Measurements from ENCODE around the gene CDPF1. TPM values are rescaled to one million over a fixed set of nuclear protein-coding genes. Genes with fewer than 3 reads are reported as not detected.
"Not testable (repeated sequence)": the region's sequence is repeated elsewhere in the genome, so short reads cannot be mapped to it uniquely, and the experiment has no call there.

CDPF1 gene
- total RNA-seq, 1 donor from 2014 or later: 6.3 TPM

DNA sequence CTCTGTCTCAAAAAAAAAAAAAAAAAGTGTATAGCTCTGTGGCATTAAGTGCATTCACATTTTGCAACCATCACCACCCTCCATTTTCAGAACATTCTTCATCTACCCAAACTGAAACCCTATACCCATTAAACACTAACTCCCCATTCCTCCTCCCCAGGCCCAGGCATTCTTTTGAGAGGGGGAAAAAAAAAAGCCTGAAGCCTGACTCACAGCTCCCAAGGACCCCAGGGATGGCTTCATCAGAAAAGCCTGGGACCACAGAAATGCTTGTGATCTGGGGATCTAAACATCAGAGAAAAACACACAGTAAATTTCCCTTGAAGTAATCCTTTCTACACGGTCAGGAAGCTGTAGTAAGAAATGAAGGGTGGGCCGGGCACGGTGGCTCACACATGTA lies 35.9 kb upstream of the CDPF1 start:
- intact Hi-C loops (cut with micrococcal nuclease): no loop called here

DNA sequence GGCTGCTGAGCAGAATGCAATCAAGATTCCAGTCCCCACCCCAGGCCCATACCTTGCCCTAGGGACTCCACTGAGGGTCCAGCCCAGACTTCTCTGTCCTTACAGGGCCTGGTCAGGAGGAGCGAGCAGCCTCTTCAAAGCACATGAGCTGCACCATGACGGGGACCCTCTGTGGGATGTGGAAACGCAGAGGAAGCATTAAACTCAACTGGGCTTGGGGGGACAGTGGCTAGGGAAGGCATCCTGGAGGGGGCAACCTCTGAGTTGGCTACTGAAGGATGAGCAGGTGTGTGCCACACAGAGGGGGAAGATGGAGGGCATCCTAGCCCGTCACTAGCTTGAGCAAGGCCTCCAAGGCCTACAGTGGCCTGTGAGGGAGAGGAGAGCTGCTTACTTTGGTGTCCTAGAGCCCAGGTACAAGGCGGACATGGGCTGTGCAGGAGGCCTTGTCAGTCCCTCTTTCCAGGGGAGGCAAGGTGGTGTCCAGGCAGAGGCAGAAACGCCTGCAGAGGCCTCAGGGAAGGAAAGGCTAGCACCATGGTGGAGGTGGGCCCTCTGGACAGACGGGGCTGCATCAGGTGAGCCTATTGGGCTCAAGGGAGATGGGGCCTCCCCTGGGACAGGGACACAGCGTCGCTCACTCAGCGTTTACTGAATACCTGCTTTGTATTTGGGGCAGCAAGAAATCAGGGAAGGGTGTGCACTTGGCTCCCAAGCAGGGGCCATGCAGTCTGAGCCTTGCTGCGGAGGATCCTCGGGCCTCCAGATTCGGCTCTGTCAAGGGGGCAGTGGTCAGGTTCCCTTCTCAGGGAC lies 32.0 kb upstream of the CDPF1 start:
- intact Hi-C loops (cut with micrococcal nuclease): no loop called here

DNA sequence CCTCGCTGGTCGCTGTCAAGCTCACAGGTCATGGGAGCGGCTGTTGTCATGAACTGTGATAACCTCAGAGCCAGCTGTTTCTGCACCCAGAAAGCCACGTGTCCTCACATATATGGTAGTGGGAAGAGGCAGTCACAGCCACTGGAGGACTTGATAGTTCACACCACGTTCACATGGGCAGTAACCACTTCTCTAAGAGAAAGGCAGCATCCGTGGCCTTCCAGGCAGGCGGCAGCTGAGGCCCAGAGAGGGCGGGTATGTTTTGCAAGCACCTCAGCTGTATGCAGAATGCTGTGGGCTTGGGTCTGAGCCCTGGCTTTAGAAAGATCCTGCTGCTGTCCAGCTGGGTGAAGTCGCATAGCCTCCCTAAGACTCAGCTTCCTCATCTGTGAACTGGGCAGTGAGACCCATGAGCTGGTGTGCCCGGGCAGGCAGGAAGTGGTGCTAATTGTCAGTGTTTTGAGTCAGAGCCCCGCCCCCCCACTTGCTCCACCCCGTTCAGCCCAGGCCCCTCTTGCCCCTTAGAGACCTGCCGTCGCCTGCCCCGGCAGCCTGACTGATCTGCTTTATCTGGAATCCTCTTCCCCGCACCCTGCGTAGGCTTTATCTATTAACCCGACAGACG lies 31.0 kb upstream of the CDPF1 start:
- intact Hi-C loops (cut with micrococcal nuclease): no loop called here

DNA sequence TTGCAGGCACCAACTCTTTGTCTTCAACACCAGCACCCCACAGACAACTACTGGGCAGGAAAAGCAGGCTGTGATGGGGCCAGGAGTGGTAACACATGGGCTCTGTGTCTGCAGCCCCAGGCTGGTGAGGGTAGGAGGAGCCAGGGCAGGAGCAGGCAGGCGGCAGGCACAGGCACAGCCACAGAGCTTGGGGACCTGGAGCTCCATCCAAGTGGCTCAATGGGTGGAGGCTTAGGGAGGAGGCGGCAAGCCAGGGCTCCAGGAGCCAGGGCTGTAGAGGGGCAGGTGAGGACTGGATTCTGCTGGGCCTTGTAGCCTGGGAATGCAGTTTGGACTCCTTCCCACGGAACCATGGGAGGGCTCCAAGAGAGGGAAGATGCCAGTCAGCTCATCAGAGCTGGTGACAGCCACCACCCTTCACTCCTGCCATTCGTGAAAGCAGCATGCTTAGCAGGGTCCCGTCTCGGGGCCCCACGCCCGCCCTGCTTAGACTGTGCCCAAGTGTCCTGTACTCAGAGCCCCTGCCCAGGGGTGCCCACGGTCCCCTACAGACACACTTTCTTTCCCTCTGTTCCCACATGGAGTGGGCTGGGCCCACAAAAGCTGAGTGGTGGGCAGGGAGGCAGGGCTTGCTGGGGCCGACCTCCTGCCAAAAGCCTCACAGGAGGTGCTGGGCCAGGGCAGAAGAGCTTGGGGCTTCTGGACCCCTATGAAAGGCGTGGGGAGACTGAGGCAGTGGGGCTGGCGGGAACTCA lies 30.1 kb upstream of the CDPF1 start:
- intact Hi-C loops (cut with micrococcal nuclease): no loop called here

DNA sequence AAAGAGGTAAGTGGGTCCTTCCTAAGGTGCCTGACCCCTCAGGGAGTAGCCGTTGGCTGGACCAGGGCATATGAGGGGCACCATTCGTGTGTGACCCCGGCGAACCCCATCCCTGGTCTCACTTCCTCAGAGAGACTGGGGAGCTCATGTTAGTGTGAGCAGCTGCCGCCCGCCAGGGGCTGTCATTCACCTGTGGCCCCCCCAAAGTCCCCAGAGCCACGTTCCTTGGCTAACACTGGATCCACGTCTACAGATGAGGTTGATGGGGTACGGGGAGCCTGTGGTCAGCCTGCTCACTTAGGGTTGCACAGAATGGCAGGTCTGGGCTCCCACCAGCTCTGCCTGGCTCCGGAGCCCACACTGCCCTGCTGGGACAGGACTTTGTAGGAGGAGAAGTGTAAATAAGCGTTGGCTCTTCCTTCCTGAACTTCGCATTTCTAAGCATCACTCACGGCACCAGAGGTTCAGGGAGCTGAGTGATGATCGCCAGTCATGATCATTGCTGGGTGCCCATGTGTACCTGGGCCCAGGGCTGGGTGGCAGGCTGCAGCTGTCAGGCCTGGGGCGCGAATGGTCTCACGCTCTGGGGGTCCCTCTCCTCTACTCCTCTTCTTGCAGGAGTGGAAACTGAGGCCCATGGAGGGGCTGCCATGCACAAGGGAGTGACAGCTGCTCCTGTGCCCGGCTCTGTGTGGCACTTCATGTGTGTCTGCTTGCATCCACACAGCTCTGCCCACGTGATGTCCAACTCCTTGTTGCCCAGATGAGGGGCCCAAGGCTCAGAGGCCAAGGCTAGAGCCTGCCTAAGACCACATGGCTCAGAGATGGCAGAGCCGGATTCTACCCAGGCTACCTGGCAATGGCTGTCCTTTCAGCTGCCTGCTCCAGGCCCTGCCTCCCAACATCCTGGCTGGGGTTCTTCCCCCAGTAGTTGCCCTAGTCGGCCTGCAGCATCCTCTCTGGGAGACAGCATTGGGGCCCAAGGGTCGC lies 28.9 kb upstream of the CDPF1 start:
- intact Hi-C loops (cut with micrococcal nuclease): no loop called here

DNA sequence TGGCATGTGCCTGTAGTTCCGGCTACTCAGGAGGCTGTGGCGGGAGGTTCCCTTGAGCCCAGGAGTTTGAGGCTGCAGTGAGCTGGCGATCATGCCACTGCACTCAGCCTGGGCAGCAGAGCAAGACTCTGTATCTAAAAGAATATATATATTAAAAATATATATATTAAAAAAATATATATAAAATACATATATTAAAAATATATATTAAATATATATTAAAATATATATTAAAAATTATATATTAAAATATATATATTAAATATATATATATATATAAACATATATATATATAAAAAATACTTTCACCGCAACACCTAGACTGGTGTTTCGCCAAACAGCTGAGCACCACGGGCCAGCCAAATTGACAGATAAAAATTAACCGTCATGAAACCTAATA lies 26.5 kb upstream of the CDPF1 start:
- intact Hi-C loops (cut with micrococcal nuclease): no loop called here

DNA sequence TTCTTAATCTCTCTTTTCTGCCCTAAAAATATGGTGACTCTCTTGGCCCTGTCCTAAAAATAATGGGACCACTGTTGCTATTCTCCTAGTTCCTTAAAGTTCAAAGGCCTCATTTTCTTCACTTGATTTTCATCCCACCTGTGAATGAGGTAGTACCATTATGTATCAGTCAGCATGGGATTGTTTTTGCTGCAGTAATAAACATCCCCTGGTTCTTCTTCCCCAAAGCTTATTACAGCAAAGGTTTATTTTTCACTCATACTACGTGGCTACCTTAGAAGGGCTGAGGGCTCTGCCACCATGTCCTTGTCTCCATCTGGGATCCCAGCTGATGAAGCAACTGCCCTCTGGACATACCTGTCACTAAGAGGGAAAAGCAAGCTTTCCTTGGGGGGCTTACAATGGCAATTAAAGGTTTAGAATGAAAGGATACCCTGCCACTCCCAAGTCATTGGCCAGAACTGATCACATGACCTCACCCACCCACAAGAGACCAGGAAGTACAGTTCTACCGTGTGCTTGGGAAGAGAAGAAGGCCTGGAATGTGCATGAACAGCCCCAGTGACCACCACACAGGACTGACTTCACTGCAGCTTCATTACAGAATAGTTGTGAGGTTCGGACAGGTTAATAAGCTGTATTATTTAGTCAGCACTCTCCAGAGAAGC lies 25.5 kb upstream of the CDPF1 start:
- intact Hi-C loops (cut with micrococcal nuclease): no loop called here

DNA sequence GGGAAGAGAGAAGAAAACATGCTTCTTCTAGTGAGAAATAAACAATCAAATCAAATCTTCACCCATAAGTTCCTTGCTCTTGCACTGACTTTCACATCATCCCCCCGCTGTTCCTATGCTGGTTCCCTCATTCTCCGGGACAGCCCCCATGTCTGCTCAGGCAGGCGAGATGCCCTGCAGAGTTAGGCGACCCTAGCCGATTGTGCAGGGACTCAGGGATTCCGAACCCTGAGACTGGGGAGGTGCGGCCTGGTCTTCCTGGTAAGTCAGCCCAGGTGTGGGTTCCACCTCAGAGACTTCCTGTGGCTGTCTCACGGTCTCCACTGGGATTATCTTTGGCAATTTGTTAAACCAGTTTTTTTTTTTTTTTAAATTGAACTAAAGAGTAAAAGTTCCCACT lies 24.3 kb upstream of the CDPF1 start:
- intact Hi-C loops (cut with micrococcal nuclease): no loop called here

DNA sequence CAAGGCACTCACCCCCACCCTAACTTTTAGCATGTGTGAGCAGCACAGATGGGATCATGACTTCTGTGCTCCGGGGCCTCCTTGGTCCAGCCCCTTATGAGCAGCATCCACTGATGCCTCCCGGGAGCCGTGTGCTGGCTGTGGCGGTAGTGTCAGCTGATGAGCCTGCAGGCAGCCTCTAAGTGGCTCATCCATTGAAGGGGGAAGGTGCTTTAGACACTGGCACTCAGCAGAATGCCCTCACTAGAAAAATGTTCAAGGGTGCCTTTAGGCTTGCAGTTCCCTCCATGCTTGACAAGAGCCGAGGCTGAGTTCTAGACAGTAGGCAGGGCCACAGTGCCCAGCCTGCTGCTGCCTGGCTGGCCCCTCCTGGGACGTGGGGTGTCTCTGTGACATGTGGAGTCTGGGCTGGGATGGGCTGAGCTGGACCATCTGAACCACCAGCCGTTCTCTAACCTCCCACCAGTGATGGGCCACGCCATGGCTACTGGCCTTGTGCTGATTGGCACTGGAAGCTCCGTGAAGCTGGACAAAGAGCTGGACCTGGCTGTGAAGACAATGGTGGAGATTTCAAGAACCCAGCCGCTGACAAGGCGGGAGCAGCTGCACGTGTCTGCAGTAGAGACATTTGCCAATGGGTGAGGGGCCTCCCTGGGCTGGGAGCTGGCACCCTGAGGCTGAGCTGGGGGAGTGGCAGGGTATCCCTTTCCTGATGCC lies 23.5 kb upstream of the CDPF1 start:
- intact Hi-C loops (cut with micrococcal nuclease): no loop called here

DNA sequence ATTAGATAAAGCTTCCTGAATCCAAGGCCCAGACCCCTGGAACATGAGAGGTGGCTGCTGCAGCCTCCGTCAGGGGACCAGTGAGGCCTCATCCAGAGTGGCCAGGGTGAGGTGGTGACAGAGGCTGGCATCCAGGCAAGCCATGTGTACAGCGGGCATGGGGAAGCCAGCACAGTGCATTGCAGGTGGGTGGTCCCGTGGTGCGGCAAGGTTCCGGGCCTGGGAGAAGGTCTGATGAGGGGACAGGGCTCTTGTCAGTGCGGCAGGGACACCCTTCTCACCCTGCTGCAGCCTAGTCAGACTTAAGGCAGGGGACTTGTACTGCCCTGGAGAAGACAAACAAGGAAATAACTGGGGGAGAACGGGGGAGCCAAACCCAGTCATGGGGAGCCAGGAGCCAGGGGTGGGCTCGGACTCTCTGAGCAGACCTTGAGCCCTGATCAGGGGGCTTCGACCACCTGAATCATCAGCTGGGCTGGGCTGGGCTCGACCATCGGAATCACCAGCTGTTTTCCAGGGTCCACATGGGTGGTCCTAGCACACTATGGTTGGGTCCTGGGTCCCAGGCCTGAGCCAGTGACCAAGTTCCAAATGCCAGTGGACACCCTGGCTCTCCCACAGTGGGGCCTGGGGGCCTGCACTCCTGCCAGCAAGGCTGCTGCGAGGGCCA lies 22.8 kb upstream of the CDPF1 start:
- intact Hi-C loops (cut with micrococcal nuclease): no loop called here

DNA sequence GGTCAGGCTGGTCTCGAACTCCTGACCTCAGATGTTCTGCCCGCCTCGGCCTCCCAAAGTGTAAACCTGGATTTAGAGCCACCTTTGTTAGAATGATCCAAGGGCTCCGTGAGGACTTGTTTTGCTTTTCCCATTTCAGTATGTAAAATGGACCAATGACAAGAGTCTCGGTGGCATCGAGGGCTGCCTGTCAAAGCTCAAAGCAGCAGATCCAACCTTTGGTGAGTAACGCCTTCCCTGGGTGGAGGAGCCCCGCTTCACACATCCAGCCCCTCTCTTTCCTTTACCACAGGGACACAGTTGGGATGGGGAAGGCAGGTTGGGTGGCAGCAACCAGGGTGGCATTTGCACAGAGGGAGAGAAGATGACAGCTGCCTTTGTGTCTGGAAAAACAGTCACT lies 22.1 kb upstream of the CDPF1 start:
- intact Hi-C loops (cut with micrococcal nuclease): no loop called here

DNA sequence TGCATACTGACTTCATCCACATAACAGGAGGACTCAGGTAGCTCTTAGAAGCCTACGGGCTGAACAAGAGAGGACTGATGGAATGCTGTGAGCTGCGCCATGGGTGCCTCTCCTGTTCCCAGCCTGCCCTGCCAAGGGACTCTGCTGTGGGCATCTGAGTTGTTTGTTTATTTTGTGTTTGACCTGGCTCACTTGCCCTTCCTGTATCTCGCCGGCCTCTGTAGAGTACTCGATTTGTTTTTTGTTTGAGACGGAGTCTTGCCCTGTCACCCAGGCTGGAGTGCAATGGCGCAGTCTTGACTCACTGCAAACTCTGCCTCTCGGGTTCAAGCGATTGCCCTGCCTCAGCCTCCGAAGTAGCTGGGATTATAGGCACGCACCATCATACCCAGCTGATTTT lies 19.5 kb upstream of the CDPF1 start:
- intact Hi-C loops (cut with micrococcal nuclease): no loop called here

DNA sequence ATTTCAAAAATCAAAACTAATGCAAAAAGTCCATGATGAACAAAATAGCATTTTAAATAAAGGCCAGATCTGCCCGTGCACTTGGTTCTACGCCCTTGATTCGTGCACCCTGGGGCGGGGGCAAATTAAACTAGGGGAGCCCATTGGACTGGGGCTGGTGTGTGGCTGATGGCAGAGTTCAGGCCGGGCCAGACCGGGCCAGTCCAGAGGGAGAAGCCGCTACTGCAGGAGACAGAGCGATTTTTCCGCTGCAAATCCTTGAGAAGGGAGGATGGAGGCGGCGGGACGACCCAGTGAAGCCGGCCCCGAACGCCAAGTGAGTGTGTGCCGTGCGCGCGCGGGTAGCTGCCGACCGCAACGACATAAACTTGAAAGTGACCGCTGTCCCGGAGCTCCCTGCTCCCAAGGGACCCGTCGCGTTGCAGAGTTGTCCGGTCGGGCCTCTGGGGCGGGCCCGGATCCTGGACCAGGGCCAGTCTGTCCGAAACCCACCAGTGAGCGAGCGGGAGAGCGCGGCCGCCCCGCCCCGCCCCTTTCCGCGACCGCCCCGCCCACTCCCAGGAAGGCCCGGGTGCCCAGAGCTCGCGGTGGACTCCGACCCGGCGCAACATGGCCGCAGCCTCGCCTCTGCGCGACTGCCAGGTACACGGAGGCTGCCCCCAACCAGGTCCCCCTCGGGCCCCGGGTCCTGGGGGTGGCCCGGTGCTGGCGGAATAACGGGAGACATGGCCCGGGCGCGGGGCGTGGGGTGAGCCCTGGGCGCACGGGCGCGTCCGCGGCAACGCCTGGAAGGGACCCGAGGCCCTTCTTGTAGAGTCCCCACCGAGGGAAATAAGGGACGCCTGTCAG lies 17.6 kb upstream of the CDPF1 start, which contains the start of gene TTC38:
TTC38 (plus strand) TSS at position 578 of the 849 bp plus-strand sequence; CDS start at position 610, 32 bp downstream.
- intact Hi-C loops (cut with micrococcal nuclease): loop anchor here (1.0 to 2.0 kb wide), 2 partner anchors 17 to 29 kb away; partner anchors contain the start of genes CDPF1 and GTSE1

DNA sequence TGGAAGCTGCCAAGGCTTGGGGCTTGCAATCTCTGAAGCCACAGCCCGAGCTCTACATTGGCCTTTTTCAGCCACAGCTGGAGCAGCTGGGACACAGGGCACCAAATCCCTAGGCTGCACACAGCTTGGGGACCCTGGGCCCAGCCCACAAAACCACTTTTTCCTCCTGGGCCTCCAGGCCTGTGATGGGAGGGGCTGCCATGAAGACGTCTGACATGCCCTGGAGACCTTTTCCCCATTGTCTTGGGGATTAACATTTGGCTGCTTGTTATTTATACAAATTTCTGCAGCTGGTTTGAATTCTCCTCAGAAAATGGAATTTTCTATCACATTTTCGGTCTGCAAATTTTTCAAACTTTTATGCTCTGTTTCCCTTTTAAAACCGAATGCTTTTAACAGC lies 15.5 kb upstream of the CDPF1 start:
- intact Hi-C loops (cut with micrococcal nuclease): loop anchor here (2.0 kb wide), 1 partner anchor 15 kb away; the partner anchor contains the start of gene CDPF1

DNA sequence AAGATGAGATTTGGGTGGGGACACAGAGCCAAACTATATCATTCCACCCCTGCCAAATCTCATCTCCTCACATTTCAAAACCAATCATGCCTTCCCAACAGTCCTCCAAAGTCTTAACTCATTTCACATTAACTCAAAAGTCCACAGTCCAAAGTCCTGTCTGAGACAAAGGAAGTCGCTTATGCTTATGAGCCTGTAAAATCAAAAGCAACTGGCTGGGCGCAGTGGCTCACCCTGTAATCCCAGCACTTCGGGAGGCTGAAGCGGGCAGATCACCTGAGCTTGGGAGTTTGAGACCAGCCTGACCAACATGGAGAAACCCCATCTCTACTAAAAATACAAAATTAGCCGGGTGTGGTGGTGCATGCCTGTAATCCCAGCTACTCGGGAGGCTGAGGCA lies 14.4 kb upstream of the CDPF1 start:
- intact Hi-C loops (cut with micrococcal nuclease): not testable (repeated sequence)

DNA sequence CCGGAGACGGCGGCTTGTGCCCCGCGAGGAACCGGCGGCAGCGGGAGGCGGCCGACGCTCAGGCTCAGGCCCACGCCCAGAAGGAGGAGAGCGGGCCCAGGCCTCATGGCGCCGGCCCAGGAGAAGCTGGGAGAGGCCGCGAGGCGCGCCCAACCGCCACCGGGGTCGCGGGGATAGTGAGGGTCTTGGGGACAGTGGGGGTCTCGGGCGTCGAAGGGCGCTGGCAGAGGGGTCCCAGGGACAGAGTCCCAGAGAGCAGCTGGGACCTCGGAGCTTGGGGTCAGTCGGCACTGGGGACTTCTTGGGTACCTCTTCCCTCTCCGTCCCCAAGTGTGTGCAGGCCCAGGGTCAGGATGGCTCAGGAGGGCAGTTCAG lies 13.1 kb upstream of the CDPF1 start, which contains the start of gene PKDREJ:
PKDREJ (minus strand) TSS at position 128 of the 375 bp plus-strand sequence; CDS start at position 107, 21 bp downstream.
- intact Hi-C loops (cut with micrococcal nuclease): no loop called here

DNA sequence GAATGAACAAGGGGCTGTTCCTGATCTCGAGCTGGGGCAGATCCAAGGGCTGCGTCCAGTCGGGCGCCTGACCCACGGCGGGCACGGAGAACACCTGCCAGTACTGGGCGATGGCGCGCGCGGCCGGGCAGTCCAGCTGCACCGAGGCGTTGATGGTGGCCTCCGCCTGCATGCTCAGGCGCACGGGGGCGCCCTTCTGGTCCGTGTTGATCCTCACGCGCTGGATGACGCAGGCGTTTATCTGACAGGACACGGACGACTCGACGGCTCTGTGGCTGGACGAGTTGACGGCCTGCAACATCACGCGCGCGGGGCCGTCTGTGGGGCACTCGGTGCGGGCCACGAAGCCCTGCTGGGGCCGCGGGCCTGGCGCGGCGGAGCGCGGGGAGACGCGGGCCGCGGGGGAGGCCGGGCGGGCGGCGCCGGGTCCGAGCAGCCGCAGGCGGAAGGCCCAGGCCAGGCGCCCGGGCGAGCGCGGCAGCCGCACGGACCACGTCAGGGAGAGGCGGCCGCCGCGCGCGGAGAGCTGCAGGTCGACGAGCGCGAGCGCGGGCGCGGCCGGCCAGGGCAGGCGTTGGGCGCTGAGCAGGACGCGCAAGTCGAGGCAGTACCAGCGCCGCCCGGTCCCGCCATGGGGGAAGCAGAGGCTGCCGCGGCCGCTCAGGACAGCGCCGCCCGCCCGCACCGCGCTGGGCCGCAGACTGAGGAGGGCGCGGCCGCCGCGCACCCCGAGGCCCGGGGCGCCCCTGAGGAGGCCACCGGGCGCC lies 12.5 kb upstream of the CDPF1 start:
- intact Hi-C loops (cut with micrococcal nuclease): no loop called here
